Stimulated activated CD8-positive, alpha-beta memory T cell treated with anti-CD3 and anti-CD28 coated beads, Interleukin-15, amount 100 ng/mL, for 1 hour (primary cell): Measurements from ENCODE around the gene ERC1.
"Not testable (repeated sequence)": the region's sequence is repeated elsewhere in the genome, so short reads cannot be mapped to it uniquely, and the experiment has no call there.

Experiments
- DNase-seq: peaks from one replicate; pipeline ENCODE4 v3.0.0-alpha.2; 2020; ENCODE audit warnings: low read depth

The ERC1 gene

DNA sequence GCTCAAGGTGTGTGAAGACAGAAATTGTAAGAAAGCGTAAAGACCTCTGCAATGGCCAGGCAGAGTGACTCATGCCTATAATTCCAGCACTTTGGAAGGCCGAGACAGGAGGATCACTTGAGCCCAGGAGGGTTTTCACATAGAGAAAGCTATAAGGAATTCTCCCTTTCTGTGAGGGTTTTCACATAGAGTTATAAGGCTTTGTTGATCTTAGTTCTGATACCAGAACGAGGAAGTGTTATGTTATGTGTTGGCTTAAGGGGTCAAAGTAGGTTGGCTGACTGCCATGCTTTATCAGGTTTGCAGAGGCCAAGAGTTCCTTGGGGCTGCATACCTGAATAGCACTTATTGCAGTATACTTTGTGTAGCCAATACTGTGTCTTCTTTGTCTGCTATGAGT, 139.1 kb downstream of the ERC1 start:
- no peak for DNase-seq

DNA sequence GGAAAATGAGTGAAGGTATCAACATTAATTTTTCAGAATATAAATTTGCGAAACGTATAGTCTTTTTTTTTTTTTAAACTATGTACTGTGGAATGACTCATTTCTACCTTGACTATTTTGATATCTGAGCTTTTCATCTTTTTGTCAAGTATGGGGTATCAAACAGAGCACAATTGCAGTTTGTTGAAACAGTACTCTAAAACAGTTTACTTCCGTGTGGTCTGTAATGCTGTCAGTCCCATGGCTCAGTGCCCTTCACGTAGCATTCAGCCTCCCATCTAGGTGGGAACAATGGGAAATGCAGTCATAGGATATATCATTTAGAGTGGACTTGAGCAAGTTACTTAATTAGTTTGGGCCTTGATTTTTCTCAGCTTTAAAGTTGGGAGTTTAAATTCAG, 139.5 kb downstream of the ERC1 start:
- DNase-seq: no peak

DNA sequence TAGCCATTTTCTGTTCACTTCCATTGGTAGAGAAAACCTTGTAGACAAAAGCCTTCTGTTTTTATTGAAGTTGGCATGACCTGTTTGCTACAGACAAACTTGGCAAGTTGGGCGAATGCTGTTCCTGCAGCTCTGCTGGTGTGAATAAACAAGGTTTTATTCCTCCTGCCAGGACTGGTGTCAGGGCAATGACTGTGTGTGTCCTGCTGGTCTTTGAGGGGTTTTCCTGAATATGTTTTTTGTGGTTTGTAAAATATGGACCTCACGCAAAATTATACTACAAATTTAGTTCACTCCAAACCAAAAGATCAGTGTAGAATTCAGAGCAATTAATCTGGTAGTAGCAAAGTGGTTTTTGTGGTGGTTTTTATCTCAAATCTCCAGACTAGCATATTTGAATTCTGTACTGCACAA, 140.8 kb downstream of the ERC1 start:
- no peak for DNase-seq

DNA sequence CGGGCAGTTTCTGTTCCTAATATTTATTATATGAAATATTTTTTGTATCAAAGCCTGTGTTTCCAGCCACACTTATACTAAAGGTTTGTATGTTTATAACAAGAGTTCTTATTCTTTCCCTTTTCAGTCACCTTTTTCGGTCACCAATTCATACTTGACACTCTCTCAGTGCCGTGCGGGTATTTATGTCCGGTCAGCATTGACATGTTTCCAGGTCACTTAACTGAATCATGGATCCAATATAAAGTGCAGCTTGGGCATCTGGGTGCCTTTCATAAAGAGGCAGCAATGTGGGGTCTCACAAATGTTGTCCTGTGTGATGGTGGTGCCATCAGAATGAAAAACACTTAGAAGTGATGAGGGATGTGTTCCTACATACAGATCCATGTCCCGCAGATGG, 141.3 kb downstream of the ERC1 start:
- DNase-seq: no peak

DNA sequence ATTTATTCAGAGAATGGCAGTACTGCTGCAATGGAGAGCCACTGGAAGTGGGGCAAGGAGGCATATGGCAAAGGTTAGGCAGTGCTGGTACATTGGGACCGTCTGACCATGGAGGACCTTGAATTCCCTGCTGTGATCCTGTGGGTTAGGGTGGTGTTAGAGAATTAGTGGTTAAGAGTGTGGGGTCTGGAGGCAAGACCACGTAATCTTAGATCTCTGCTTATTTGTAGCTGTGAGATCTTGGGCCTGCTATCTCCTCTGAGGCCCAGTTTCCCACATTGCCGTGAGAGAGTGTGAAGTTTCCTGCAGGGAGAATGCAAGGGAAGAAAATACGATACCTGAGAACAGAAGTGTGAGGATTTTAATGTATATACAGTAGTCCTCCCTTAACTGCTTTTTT, 147.7 kb downstream of the ERC1 start:
- no peak for DNase-seq

DNA sequence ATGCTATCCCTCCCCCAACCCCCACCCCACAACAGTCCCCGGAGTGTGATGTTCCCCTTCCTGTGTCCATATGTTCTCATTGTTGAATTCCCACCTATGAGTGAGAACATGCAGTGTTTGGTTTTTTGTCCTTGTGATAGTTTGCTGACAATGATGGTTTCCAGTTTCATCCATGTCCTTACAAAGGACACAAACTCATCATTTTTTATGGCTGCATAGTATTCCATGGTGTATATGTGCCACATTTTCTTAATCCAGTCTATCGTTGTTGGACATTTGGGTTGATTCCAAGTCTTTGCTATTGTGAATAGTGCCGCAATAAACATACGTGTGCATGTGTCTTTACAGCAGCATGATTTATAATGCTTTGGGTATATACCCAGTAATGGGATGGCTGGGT, 155.7 kb downstream of the ERC1 start:
- not testable (repeated sequence) for DNase-seq

DNA sequence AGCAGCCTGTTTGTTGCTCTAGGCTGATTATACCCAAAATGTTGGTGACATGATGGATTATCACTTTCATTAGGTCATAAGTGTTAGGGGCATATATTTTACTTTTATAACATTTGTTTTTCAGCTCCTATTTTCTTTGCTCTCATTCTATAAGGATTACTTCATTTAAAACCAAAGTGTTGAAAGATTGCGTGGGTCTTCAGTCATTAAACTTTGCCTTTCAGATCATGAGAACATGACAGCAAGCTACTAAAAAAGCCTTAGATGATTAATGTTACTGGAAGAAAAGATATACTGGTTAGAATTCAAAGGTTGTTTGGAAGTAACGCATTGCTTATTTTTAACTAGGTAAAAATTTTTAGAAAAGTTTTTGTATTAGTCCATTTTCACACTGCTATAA, 156.8 kb downstream of the ERC1 start:
- no peak for DNase-seq

DNA sequence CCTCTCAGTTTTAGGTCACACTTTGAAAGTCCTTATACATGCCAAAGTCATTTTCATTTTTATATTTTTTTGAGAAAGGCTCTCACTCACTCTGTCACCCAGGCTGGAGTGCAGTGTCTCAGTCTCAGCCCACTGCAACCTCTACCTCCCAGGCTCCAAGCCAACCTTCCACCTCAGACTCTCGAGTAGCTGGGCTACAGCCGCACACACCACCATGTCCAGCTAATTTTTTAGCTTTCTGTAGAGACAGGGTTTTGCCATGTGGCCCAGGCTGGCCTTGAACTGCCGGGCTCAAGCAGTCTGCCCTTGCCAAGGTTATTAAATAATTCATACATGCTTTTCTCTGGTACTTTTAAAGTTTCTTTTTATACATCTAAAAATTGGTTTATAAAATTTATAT, 166.0 kb downstream of the ERC1 start:
- DNase-seq: no peak

DNA sequence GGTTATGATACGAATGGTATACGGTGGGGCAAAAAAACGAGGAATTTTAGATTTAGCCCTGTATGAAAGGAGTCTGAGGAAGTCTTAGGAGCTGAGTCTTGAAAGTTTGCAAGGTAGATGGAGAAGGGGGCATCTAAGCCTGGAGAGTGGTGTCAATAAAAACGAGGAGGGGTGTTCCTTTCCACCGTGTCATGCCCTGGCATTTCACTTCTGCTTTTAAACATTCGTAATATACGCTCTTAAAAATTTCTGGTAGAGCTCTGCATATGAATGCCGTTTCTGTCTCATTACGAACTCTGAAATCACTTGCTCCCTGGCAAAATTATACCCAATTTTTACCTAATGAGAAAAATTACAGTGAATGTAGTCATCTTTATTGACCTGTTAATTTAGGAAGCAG, 170.2 kb downstream of the ERC1 start:
- DNase-seq: no peak

DNA sequence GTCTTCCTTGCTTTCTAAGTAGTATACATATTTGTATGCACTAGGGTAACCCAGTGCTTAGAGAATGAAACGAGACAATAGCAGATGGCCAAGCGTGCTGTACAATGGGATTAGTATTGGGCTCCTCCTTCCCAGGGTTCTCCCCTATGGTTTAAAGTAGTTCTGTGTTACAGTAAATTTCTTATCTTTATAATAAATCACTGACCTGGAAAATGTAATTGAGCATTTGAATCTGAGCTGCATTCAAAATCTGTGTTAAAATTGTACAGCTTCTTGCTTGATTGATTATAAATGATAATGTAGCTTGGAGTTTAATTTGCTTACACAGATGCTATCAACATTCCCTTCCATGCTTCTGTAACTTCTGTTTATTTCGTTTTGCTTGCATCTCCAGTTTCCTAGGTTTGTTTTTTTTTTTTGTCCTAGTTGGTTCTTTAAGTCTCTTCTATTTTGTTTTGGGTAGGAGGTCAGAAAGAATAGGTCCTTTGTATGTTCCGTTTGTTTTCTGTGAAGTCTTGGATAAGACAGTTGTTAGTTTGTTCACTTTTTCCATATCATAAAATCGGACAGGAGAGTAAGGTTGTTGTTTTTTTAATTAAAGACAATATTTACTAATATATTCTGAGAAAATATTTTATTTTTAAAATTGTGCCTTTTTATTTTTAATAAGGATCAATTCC, 171.2 kb downstream of the ERC1 start:
- no peak for DNase-seq

DNA sequence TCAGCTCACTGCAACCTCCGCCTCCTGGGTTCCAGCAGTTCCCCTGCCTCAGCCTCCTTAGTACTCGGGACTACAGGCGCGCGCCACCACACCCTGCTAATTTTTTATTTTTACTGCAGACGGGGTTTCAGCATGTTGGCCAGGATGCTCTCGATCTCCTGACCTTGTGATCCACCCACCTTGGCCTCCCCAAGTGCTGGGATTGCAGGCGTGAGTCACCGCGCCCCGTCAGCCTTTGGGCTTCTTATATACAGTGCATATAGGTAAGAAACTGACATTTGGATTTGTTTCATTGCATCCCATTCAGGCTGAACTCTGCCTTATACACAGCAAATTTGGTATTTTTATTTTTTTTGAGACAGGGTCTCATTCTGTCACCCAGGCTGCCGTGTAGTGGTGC, 176.8 kb downstream of the ERC1 start:
- DNase-seq: no peak

DNA sequence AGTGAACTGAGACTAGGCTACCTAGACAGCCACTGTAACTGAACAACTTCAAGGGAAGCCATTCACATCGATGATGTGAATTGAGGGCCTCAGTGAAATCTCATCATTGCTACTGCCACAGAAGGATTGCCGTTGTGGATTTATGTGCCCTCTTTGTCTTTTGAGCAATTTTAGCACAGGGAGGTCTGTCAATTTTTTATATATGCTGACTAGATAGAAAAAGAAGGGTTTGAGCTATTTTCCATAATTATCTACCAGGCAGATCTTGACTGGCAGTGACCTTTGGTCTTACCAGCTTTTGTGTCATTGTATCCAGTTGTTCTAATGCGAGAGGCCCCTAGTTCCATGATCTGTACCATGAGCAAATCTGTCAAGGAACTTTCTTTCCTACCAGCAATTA, 179.4 kb downstream of the ERC1 start:
- no peak for DNase-seq

DNA sequence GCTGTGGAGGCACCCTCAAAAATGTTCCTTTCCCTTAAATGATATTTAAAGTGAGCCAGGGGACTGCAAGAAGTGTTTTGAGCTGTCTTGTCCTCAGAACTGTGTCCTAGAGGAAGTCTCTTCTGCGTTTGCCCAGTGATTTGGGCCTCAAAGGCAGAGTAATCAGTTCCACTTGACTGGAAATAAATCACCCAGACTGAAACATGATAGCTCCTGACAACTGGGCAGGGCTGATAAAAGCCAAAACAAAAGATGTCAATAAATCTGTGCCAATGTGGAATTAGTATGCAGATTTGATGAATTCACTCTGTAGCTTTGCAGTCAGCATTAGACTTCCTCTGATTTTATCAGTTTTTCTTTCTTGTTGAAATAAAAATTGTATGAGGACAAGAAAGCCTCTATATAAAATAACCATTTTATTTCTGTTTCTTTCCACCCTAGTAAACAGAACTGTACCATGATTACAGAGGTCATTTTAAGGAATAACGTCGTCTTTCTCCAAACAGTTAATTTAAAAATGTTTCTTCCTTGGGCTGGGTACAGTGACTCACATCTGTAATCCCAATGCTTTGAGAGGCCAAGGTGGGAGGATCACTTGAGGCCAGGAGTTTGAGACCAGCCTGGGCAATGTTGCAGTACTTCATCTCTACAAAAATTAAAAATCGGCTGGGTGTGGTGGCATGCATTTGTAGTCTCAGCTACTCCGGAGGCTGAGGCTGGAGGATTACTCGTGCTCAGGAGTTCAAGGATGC, 180.8 kb downstream of the ERC1 start:
- DNase-seq: no peak

DNA sequence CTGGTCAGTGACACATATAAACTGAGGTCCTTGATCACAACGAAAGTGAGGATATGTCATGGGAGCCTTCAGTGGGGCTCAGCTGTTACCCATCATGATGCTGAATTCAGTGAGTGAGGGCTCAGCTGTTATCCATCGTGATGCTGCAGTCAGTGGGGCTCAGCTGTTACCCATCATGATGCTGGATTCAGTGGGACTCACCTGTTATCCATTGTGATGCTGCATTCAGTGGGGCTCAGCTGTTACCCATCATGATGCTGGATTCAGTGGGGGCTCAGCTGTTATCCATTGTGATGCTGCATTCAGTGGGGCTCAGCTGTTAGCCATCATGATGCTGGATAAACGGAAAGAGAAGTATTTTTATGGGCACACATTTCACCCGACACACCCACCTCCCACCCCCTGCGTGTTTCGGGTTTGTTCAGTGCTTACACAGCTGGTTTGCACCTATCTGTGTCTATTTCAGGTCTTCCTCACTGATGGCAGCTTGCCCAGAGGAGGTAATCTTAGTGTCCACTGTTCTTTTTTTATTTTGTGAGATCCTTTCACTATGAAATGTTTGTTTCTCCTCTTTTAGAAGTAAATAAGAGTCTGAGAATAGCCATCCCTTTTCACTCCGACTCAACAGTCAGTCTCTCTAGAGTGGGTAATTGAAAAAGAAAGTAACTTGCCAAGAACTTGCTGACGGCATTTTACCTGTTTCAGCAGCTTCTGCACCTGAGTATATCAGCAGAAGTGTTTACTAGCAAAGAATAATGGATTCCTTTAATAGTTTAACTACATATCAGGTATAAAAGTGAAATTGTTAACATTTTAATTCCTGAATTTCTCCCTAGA, 183.0 kb downstream of the ERC1 start:
- DNase-seq: no peak

DNA sequence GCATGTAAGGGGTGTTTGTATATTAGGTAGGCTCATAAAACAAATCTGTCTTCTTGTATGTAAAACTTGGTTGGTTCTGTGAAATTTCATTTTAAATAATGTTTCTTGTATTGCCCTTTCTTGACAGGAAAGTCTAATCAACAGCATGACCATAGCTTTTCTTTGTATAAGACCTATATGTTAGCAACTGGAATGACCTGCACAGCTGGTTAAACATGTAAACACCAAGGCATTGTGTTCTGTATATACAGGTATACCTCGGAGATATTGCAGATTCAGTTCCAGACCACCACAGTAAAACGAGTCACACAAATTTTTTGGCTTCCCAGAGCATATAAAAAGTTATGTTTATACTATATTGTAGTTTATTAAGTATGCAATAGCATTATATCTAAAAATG, 183.6 kb downstream of the ERC1 start:
- DNase-seq: no peak

DNA sequence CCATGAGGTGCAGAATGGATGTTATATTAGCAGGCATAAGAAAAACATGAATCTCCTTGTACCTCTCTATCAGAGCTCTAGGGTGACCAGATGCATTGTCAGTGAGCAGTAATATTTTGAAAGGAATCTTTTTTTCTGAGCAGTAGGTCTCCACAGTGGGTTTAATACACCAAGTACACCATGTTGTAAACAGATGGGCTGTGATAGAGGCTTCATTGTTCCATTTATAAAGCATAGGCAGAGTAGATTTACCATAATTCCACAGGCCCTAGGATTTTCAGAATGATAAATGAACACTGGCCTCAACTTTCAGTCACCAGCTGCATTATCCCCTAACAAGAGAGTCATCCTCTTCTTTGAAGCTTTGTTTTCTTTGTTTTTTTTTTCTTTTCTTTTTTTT, 185.2 kb downstream of the ERC1 start:
- DNase-seq: no peak

DNA sequence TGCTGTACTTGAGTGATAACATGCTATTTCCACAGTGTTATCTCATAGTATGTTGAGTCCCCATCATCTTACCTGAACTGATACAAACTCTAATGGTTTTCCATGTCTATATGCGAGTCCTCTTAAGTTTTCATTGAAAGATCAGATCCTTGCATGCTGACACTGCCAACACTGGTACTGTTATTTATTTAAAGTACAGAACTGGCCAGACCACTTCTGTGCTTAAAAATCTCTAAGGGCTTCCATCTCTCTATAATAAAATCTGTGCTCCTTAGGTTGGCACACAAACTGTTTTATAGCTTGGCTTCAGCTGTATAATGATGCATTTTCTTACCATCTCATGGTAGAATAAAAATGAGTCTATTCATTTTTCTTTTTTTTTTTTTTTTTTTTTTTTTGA, 188.1 kb downstream of the ERC1 start:
- DNase-seq: no peak

DNA sequence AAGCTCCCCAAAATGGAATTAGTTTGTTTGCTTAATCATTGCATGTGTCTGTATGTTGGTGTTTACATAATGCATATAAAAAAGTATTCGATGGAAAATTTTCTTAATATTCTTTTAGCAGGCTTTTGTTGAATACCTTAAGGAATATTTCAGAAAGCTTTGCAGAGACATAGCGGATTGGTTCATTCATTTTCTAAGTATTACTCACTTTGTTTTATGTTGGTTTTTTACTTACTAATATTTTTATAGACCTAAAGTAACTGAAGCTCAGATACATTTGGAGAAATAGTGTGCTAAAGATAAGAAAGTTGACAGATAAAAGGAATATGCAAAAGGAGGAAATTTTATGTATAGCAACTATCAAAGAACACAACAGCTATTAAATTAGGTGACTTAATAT, 191.0 kb downstream of the ERC1 start:
- no peak for DNase-seq

DNA sequence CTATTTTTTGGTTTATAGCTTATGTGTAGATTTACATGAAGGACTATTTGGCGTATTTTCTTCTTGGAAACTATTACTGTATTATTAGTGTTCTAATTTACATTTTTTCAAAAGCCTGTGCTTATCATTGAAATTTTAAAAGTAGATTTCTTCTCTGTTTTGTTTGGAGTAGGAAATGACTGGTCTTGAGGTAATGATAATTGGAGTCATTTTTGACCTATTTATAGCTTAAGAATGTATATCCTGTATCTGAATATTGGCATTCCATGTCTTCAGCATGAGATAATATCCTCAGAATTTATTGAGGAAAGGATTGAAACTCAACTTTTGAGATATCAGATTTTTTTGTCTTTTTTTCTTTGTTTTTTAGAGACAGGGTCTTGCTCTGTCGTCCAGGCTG, 193.4 kb downstream of the ERC1 start:
- no peak for DNase-seq

DNA sequence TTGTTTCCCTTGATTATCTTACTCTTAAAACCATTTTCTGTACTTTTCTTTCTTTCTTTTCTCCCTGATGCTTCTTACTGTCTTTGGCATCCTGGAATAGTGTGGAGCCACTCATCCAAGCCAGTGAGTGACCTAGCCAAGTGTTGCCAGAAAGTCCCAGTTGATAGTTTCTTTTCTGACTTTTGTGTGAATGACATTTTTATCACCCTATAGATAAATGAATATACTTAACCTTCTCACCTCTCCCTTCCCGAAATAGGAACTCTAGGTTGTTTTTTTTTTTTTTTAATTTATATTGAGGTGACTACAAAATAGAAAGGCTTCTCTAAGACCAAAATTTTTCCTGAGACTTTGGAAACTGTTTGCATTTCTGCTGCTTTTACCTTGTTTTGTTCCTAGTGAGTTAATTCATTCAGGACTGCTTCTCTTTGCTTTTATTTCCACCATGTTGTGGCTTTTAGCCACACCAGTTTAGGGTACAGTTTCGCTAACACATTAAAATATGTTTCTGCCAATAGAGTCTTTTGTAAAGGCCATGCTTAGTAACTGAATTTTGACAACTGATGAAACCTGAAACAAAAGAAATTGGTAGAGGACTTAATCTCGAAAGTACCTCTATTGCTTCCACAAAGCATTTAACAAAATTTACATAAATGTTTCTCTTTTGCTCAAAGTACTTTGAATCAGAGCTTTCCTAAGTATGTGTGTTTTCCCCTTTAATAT, 194.6 kb downstream of the ERC1 start:
- DNase-seq: no peak

DNA sequence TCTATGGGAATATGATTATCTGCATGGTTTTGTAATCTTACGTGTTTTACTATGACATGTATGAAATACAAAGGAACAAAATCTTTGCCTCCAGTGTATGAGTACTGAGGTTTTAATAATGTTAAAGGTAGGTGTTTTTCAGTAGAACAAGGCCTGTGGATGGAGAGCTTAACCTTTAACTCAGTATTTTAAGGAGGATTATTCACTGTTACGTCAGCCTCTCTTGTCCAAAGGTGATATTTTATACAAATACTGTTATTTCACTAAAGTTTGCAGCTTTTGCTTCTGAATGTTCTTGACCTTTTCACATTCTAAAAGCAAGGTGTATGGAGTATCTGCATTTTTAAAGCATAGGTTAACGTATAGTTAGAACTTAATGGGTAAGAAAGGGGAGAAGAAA, 195.3 kb downstream of the ERC1 start:
- DNase-seq: no peak

DNA sequence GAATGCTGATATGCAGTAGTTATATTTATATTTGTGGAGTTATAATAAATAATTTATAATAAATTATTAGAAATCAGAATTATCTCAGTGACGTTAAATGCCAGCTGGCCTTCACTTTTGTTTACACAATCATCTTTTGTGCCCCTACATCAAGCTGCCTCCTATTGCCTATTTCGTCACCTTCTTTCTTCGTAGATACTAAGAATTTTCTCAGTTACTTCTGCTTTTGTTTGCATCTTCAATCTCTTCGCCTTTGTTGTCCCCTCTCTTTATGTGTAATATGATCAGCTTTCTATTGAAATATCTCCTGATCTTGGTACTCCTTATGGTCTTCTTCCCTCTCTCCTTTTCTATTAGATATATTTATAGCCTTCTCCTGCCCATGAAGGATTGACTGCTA, 197.0 kb downstream of the ERC1 start:
- DNase-seq: no peak
